Measurements from ENCODE around the gene ACAP1.

Gene ACAP1

GRCh38 chr17:7336240-7337175, at the start of gene ACAP1:
Gene ACAP1, plus strand, starts transcription at chr17:7336529. Its CDS starts 206 bp downstream, at chr17:7336735.
- no peak for DNase-seq (ENCODE audit: low read depth, low spot score)

GRCh38 chr17:7289256-7290032, 46.9 kb upstream of the ACAP1 start:
- DNase-seq (ENCODE audit: low read depth, low spot score): no peak

GRCh38 chr17:7290166-7290565, 46.2 kb upstream of the ACAP1 start:
- DNase-seq (ENCODE audit: low read depth, low spot score): no peak

GRCh38 chr17:7290685-7291084, 45.6 kb upstream of the ACAP1 start:
- DNase-seq (ENCODE audit: low read depth, low spot score): no peak

GRCh38 chr17:7292194-7292593, 44.1 kb upstream of the ACAP1 start:
- no peak for DNase-seq (ENCODE audit: low read depth, low spot score)

GRCh38 chr17:7292729-7293128, 43.6 kb upstream of the ACAP1 start:
- no peak for DNase-seq (ENCODE audit: low read depth, low spot score)

GRCh38 chr17:7293159-7293558, 43.2 kb upstream of the ACAP1 start:
- DNase-seq (ENCODE audit: low read depth, low spot score): no peak

GRCh38 chr17:7293816-7294613, 42.3 kb upstream of the ACAP1 start:
- DNase-seq (ENCODE audit: low read depth, low spot score): no peak

- DNase-seq (ENCODE audit: low read depth, low spot score): no peak
Measured at GRCh38 chr17:7294614-7295153, 41.6 kb upstream of the ACAP1 start, which contains the start of gene YBX2. Gene YBX2, minus strand, starts transcription at chr17:7294639. Its CDS starts 139 bp downstream, at chr17:7294500.

- DNase-seq (ENCODE audit: low read depth, low spot score): no peak
Measured at GRCh38 chr17:7295230-7296180, 40.8 kb upstream of the ACAP1 start.

- no peak for DNase-seq (ENCODE audit: low read depth, low spot score)
Measured at GRCh38 chr17:7296189-7296861, 40.0 kb upstream of the ACAP1 start.

GRCh38 chr17:7304179-7304578, 32.1 kb upstream of the ACAP1 start:
- DNase-seq (ENCODE audit: low read depth, low spot score): no peak

- peak; percentile 100 for DNase-seq (ENCODE audit: low read depth, low spot score)
Measured at GRCh38 chr17:7306911-7307685, 29.2 kb upstream of the ACAP1 start, which contains the start of gene EIF5A. Gene EIF5A, plus strand, starts transcription at chr17:7307628. Its CDS starts 2,008 bp downstream, at chr17:7309636.

- DNase-seq (ENCODE audit: low read depth, low spot score): no peak
Measured at GRCh38 chr17:7307686-7308624, 28.4 kb upstream of the ACAP1 start.

- no peak for DNase-seq (ENCODE audit: low read depth, low spot score)
Measured at GRCh38 chr17:7308625-7309433, 27.5 kb upstream of the ACAP1 start.

- DNase-seq (ENCODE audit: low read depth, low spot score): no peak
Measured at GRCh38 chr17:7309628-7310027, 26.7 kb upstream of the ACAP1 start.
